Right lobe of liver (tissue), 4 donors: ENCODE results near the gene TRRAP.
A peak's percentile ranks its signal among the peaks of the same experiment; 100 is the strongest.

Experiments
- POLR2A ChIP-seq: fragments of 450-650 bp; IDR thresholded peaks from one replicate; pipeline ENCODE4 v1.6.1; 2017; ENCODE audit warnings: antibody characterized with exemption, mild to moderate bottlenecking
- TF ChIP-seq, protein P1 (sequence below), 4 donors: fragments of 200-600 bp in 3 of 4; fragments of 450-650 bp in 1 of 4; IDR thresholded peaks; one replicate each; pipeline versions ENCODE4 v1.5.1 to v1.8.0; 2016 to 2022; ENCODE audit warnings: antibody characterized with exemption in 4 of 4, mild to moderate bottlenecking in 2 of 4
- donor health status: DM: no; HTN: no; CAD: no.
- donor health status: DM: no; HTN: no; CAD: no.
- donor health status: DM: no; HTN: yes; CAD: no.

DNA sequence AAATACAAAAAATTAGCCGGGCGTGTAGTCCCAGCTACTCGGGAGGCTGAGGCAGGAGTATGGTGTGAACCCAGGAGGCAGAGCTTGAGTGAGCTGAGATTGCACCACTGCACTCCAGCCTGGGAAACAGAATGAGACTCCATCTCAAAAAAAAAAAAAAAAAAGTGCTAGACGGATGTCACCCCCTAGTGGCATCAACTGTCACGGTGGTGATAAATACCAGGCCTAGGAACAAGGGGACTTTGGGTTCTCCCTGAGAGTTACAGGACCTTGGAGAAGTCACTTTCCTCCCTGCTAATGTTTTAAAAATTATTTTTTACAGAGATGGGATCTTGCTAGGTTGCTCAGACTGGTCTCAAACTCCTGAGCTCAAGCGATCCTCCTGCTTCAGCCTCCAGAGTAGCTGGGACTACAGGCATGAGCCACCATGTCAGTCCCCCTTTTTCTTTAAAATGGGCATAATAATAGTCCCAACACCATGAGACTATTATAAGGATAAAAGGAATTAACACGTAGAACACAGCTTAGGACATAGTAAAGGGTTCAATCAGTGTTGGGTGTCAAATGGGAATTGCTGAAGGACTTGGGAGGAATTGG is 5.9 kb upstream of the TRRAP start:
- TF ChIP-seq, protein P1, sequence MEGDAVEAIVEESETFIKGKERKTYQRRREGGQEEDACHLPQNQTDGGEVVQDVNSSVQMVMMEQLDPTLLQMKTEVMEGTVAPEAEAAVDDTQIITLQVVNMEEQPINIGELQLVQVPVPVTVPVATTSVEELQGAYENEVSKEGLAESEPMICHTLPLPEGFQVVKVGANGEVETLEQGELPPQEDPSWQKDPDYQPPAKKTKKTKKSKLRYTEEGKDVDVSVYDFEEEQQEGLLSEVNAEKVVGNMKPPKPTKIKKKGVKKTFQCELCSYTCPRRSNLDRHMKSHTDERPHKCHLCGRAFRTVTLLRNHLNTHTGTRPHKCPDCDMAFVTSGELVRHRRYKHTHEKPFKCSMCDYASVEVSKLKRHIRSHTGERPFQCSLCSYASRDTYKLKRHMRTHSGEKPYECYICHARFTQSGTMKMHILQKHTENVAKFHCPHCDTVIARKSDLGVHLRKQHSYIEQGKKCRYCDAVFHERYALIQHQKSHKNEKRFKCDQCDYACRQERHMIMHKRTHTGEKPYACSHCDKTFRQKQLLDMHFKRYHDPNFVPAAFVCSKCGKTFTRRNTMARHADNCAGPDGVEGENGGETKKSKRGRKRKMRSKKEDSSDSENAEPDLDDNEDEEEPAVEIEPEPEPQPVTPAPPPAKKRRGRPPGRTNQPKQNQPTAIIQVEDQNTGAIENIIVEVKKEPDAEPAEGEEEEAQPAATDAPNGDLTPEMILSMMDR (IDR thresholded peaks at IDR 0.05): peak in 3 of 4 donors; percentile 20 to 35 (median 34)
- no peak for TF ChIP-seq POLR2A
